Measurements from ENCODE around the gene ARL15.

The ARL15 gene

DNA sequence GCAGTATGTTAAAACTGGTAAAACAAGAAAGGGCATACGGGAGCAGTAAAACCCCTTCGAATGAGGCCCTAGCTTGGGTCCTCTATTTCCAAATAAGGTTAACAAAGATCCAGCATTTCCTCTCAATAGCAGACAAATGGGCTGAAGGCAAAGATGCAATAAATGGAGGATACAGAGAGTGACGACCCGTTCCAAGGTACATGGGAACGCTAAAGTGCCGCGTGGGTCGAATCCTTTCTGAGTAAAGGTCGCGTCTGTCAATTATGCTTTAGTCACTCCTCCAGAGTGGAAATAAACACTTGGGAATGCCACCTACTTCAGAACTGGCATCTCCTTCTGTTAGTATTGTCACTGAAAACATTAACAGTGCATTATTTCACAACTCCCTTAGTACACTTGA is 24.7 kb downstream of the ARL15 start:
- no peak for DNase-seq (ENCODE audit: low read depth in 2 of 2)

DNA sequence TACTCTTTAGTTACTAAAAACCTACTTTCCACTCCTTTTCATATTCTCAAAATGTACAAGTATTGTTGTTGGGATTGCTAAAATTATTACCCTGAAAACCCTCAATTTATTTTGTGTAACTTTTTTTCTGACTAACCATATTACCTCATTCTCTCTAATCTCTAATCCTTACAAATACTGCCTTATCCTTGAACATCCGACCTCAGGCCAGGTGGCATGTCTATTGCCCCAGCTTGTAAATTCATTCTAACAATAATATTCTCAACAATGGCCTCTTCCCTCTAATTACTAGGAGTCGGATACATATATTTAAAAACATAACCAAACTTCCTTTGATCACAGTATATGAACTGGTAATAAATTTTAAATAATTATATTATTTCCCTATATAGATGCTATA is 25.8 kb downstream of the ARL15 start:
- DNase-seq (ENCODE audit: low read depth in 2 of 2), result no peak

- DNase-seq (ENCODE audit: low read depth in 2 of 2), result no peak
Measured at GRCh38 chr5:54282876-54283275, 27.5 kb downstream of the ARL15 start.

DNA sequence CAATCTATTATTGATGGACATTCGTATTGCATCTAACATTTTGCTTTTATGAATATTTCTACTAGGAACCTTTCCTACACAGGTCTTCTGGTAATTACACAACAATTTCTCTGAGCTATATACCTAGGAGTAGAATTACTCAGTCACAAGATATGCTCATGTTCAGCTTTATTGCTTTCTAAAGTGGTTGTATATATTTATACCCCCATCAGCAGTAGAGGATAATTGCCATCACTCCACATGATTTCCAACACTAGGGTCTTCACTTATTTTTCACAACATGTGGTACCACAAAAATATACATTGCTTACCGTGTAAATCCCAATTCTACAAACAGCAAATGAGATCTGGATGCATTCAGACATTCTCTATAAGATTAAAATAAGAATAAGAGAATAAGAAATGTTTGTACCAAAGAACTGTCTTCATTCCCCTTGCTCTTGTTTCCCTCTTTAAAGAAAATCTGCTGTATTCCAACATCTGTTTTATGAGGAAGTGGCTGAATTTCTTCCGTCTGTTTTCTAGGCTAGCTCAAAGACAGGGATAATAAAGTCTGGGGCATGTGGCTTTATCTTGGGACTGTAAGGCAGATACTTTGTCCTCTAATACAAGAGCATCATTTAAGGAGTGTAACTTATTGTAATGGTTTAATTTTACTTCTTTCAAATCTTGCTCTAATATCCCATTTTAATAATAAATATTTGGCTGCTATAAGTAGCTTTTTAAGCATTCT is 28.2 kb downstream of the ARL15 start:
- DNase-seq (ENCODE audit: low read depth in 2 of 2), result no peak

- no peak for DNase-seq (ENCODE audit: low read depth in 2 of 2)
Measured at GRCh38 chr5:54279960-54280359, 30.4 kb downstream of the ARL15 start.

- no peak for DNase-seq (ENCODE audit: low read depth in 2 of 2)
Measured at GRCh38 chr5:54278979-54279717, 31.2 kb downstream of the ARL15 start.

DNA sequence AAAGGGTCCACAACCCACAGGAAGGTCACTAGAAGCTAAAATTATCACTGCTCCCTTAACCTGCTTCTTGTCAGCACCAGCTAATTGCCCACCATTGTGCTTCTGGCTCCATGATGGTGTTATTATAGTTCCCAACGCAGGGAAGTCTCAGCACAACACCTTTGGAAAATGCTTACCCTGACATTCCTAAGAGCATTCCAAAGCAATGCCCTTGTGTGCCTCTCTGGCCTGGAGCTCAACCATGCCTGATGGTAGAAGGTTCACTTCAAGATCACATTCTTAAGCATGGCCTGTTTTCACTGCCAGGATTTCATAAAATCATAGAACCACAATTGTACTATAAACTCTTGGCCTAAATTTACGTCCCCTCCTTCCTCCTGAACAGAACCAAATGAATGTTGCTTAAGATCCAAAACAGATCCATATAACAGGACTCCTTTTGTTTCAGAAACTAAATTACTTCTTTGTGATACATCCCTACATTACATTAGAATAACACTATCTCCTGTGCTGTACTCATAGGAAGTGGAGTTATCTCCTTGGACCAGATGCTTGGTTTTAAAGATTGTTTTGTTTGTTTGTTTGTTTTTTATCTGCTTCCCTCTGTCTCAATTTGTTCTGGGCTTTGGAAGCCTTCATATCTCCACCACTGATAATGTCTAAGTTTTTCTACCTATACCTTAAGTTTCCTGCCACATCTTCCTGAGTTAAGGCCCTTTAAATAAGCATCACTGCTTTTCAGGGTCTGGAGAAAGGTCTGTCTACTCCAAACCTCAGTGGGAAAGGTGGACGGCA is 32.1 kb downstream of the ARL15 start:
- DNase-seq (ENCODE audit: low read depth in 2 of 2), result no peak

- no peak for DNase-seq (ENCODE audit: low read depth in 2 of 2)
Measured at GRCh38 chr5:54276048-54276447, 34.3 kb downstream of the ARL15 start.

GRCh38 chr5:54275361-54275760 is 35.0 kb downstream of the ARL15 start:
- no peak for DNase-seq (ENCODE audit: low read depth in 2 of 2)

- no peak for DNase-seq (ENCODE audit: low read depth in 2 of 2)
Measured at GRCh38 chr5:54274944-54275343, 35.4 kb downstream of the ARL15 start.

GRCh38 chr5:54273715-54274114 is 36.7 kb downstream of the ARL15 start:
- DNase-seq (ENCODE audit: low read depth in 2 of 2), result no peak

DNA sequence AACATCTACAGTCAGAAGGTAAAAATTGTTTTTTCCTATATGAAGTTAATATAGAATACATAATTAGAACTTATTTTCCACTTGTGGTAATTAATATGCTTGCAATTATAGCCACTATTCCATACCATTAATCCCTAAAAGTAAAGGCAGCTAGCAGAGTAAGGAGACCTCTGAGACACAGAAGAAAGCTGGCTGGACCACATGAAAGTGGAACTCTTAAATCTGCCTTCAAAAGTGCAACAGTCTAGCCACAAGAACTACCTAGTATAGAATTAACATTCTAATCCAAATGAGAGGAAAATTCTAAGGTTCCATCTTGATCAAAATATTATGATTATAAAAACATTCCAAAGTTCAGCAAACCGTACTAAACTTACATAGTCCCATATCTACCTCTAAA is 37.6 kb downstream of the ARL15 start:
- no peak for DNase-seq (ENCODE audit: low read depth in 2 of 2)

DNA sequence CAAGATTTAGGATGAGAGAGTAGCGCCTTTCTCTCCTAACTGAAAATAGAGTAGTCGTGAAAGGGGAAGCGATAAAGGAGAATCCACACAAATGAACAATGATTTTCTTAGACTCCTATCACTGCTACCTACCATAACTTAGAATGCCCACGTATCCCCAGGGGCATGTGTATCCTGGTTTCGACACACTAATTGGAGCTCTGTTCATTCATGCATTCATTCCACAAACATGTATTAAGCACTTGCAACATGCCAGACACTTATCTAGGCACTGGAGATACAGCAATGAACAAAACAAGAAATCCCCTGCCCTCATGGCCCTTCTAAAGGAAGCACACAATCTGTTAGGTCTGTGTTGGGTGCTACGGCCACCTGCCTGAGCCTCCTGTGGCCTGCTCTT is 40.0 kb downstream of the ARL15 start:
- DNase-seq (ENCODE audit: low read depth in 2 of 2), result no peak

- DNase-seq (ENCODE audit: low read depth in 2 of 2), result no peak
Measured at GRCh38 chr5:54264574-54264973, 45.8 kb downstream of the ARL15 start.

- DNase-seq (ENCODE audit: low read depth in 2 of 2), result no peak
Measured at GRCh38 chr5:54263447-54263846, 46.9 kb downstream of the ARL15 start.

DNA sequence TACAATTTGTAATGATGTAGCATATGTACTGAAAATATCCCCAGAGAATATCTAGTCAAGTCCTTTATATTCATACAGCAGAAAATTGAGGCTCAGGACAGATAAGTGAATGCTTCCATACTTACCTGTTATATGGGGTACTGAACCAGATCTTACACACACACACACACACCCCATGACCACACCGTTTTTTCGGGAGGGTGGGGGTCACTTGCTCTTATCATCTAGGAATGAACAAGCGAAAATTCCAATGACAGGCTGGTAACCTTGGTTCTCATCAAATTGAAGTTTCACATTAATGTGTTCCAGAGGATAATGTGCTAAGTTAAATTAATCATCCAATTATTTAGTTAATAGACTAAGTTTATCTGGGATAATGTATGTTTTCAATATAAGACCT is 48.8 kb downstream of the ARL15 start:
- no peak for DNase-seq (ENCODE audit: low read depth in 2 of 2)

DNA sequence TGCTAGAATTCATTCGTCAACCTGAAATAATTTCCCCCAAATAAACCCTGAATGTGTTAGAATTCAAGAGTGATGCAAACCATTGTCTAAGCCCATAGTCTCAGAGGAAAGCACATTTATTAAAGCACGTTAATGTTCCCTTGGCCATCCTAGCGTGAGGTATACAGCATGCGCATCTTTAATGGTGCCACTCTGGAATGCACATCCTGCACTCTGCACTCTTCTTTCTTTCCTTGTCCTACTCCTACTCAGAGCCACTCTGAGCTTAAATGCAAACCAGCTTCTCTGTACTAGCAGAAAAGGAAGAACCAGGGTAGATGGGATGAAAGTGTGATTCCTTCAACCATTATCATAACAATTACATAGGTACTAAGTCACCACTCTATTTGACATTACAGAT is 50.4 kb downstream of the ARL15 start:
- DNase-seq (ENCODE audit: low read depth in 2 of 2), result no peak

GRCh38 chr5:54259090-54259489 is 51.3 kb downstream of the ARL15 start:
- DNase-seq (ENCODE audit: low read depth in 2 of 2), result no peak

- DNase-seq (ENCODE audit: low read depth in 2 of 2), result no peak
Measured at GRCh38 chr5:54257366-54258118, 52.8 kb downstream of the ARL15 start.

DNA sequence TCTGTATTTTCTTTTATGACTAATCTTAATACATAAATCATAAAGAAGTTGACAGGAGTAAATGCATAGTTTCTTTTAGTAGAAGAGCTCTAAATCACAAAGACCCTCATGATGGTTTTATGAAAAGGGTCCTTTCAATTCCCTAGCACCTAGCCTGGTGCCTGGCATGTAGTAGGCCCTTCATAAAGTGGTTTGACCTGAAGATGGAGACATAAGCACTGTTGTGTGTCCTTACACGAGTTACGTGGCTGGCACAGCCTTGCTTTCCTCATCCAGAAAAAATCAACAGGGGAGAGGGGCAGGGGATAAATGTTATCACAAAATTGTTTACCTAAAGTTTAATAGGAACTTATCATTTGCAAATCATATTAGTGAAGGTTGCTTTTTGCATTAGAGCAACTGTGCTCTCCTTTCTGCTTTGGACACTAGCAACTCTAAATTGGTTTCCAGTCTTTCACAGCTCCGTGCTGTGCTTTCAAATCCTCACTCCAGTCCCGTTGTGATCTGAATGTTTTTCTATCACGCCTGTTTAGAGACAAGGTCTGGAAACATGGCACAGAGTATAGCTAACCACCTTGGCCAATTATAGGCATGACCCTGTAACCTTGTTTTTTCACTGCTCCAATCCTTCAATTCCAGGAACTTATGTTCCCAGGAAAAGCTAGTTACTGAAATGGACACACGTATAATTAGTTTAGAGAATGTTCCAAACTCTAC is 55.7 kb downstream of the ARL15 start:
- no peak for DNase-seq (ENCODE audit: low read depth in 2 of 2)

DNA sequence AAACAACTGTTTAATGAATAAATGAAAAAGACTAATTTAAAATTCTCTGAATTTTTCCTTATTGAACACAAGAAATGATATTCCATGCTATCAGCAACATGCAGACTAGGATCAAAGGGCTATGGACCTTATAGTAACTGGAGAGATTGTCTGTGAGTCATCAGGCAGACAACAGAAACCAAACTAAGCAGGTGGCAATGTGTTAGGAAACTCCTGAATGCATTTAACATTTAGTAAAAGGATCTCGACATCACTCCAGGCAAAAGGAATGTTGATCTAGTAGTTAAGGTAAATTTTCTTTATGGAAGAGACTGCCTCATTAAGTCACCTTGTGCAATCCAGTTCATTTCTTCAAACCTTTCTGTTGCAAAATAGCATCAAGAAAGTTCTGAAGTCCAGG is 58.4 kb downstream of the ARL15 start:
- DNase-seq (ENCODE audit: low read depth in 2 of 2), result no peak
